Mesendoderm (in vitro differentiated cells): ENCODE measurements around the gene SYCN.

ENCODE experiments used
- DNase-seq: peaks from one replicate; pipeline ENCODE4 v3.0.0; 2013
- H2AK5ac ChIP-seq: 2 replicates; pipeline ENCODE4 v1.6.1; 2013; ENCODE audit warnings: low read length, inconsistent platforms
- H2BK120ac ChIP-seq: 2 replicates; pipeline ENCODE4 v1.6.1; 2013; ENCODE audit warnings: low read depth, mild to moderate bottlenecking, low read length, moderate library complexity, mixed read lengths
- H2BK15ac ChIP-seq: replicated peaks from 2 replicates; pipeline ENCODE4 v1.6.1; 2013; ENCODE audit warnings: low read depth, mild to moderate bottlenecking, moderate library complexity
- H2BK5ac ChIP-seq: 2 replicates; pipeline ENCODE4 v1.6.1; 2013; ENCODE audit warnings: low read length, inconsistent platforms
- H3K18ac ChIP-seq: 2 replicates; pipeline ENCODE4 v1.6.1; 2013; ENCODE audit warnings: mild to moderate bottlenecking, low read length, mixed read lengths
- H3K23ac ChIP-seq: one replicate; pipeline ENCODE4 v1.6.1; 2013; ENCODE audit warnings: low read length
- H3K27ac ChIP-seq: 2 replicates; pipeline ENCODE4 v1.5.1; 2013; ENCODE audit warnings: low read depth, mild to moderate bottlenecking, inconsistent platforms, low read length, moderate library complexity
- H3K27me3 ChIP-seq: 2 replicates; pipeline ENCODE4 v1.6.1; 2013; ENCODE audit warnings: low read length, control low read depth, mild to moderate bottlenecking, inconsistent platforms; ENCODE audit not compliant: insufficient read depth, poor library complexity
- H3K36me3 ChIP-seq: 2 replicates; pipeline ENCODE4 v1.6.1; 2013; ENCODE audit warnings: low read length, inconsistent platforms; ENCODE audit not compliant: control insufficient read depth, insufficient read depth
- H3K4ac ChIP-seq: one replicate; pipeline ENCODE4 v1.6.1; 2013; ENCODE audit warnings: low read depth, mild to moderate bottlenecking, low read length, moderate library complexity
- H3K4me1 ChIP-seq: 2 replicates; pipeline ENCODE4 v1.6.1; 2013; ENCODE audit warnings: low read depth, low read length, inconsistent platforms; ENCODE audit not compliant: control insufficient read depth
- H3K4me2 ChIP-seq: 2 replicates; pipeline ENCODE4 v1.6.1; 2013; ENCODE audit warnings: low read length
- H3K4me3 ChIP-seq: 2 replicates; pipeline ENCODE4 v1.5.1; 2013; ENCODE audit warnings: mild to moderate bottlenecking, low read length
- H3K56ac ChIP-seq: one replicate; pipeline ENCODE4 v1.6.1; 2013; ENCODE audit warnings: low read length
- H3K79me1 ChIP-seq: 2 replicates; pipeline ENCODE4 v1.6.1; 2013; ENCODE audit warnings: low read length, inconsistent platforms
- H3K79me2 ChIP-seq: 2 replicates; pipeline ENCODE4 v1.6.1; 2013; ENCODE audit warnings: mild to moderate bottlenecking, low read length; ENCODE audit not compliant: control insufficient read depth, insufficient read depth
- H3K9ac ChIP-seq: 2 replicates; pipeline ENCODE4 v1.6.1; 2013; ENCODE audit warnings: low read length, inconsistent platforms
- H4K5ac ChIP-seq: one replicate; pipeline ENCODE4 v1.6.1; 2013; ENCODE audit warnings: low read length
- H4K8ac ChIP-seq: one replicate; pipeline ENCODE4 v1.6.1; 2013; ENCODE audit warnings: low read depth, mild to moderate bottlenecking, control low read depth, low read length, moderate library complexity
- WGBS: extraction: QIAGEN DNeasy Blood & Tissue Kit; methylation state at CpG from one replicate; pipeline ENCODE4 v1.1.7; 2013; ENCODE audit warnings: low lambda C conversion rate, missing lambda C conversion rate; ENCODE audit not compliant: insufficient coverage; ENCODE audit errors: extremely low coverage; 5-methylcytosine and 5-hydroxymethylcytosine counted together

The SYCN gene

DNA sequence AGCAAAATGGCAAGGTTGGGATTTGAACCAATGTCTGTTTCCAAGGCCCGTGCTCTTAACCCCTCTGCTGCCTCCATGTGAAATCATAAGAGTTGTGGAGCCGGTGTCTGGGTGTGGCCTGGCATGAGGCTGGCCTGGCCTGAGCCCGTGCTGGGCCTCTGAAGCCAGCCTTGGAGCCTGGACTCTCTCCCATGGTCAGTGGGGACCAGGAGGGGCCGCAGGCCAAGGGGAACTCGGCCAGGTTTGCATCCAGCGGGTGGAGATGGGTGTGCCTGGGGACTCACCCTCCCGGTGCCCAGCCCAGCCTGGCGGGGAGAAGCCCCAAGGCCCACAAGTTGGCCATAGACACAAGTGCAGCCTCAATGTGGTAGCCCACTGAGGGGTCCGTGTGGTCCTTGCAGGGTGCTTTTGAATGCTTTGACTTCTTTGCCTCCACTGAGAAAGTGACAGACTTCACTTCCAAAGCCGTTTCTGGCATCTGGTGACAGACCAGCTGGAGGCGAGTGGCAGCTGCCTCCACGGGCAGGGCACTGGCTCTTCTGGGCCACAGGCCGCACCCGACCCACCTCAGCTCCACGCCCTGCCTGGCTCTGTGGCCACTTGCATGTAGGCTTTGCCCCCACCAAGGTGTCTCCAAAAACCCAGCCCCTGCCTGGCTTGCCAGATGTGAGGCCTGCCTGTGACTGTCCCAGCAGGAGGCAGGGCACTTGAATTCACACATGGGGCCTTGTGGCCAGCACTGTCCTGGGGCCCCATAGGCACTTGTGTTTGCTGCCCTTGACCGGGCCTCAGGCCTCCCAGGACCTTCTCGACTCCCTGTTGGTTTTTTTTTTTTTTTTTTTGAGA, 33.5 kb downstream of the SYCN start:
- no peak overlapping the region for H3K9ac ChIP-seq
- H2BK120ac ChIP-seq, result no peak overlapping the region
- no CpG with 5 or more reads among the region's 17 CpGs for WGBS
- H4K8ac ChIP-seq, result no peak overlapping the region
- H3K36me3 ChIP-seq, result no peaks in the 10 kb centered on the region
- DNase-seq, result no peak
- no peak overlapping the region for H3K18ac ChIP-seq
- H3K4ac ChIP-seq, result no peak overlapping the region
- H3K79me2 ChIP-seq, result no peaks in the 10 kb centered on the region
- peaks cover 2% of the 10 kb centered on the region for H3K79me1 ChIP-seq
- no peak overlapping the region for H2BK5ac ChIP-seq
- no peak overlapping the region for H3K23ac ChIP-seq
- no peak overlapping the region for H4K5ac ChIP-seq
- no peaks in the 10 kb centered on the region for H3K27me3 ChIP-seq
- H2AK5ac ChIP-seq, result no peak overlapping the region
- H3K4me1 ChIP-seq, result peaks cover 2% of the 10 kb centered on the region
- no peak overlapping the region for H3K4me3 ChIP-seq
- H2BK15ac ChIP-seq, result no peak overlapping the region
- H3K27ac ChIP-seq, result no peak overlapping the region
- H3K56ac ChIP-seq, result no peak overlapping the region
- no peak overlapping the region for H3K4me2 ChIP-seq

DNA sequence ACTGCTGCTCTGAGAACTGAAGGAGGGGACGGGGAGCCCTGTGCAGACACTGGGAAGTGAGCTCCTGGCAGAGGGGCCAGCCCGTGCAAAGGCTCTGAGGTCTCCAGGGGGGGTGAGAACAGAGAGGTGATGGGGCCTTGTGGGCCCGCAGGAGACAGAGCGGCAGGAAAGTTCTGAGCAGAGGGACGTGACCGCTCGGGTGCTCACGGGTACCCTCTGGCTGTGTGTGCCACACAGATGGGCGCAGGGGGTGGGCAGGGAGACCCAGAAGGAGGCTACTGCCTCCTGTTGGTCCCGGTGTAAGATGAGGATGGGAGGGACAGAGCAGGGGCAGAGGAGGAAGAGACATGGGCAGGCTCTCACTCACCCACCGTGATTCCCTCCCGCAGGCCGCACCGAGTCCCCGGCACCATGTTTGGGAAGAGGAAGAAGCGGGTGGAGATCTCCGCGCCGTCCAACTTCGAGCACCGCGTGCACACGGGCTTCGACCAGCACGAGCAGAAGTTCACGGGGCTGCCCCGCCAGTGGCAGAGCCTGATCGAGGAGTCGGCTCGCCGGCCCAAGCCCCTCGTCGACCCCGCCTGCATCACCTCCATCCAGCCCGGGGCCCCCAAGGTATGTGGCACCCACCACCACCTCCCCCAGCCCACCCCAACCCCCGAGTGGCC, 34.8 kb downstream of the SYCN start:
- Histone ChIP-seq H3K4me3 (no peak overlapping the region), H2BK15ac (no peak overlapping the region), H3K36me3 (no peaks in the 10 kb centered on the region), H3K79me1 (peaks cover 4% of the 10 kb centered on the region), H2BK5ac (no peak overlapping the region), H3K56ac (no peak overlapping the region), H4K8ac (no peak overlapping the region), H3K27ac (no peak overlapping the region), H3K9ac (no peak overlapping the region), H2BK120ac (no peak overlapping the region), H3K4ac (no peak overlapping the region), H3K27me3 (no peaks in the 10 kb centered on the region), H2AK5ac (no peak overlapping the region), H3K23ac (no peak overlapping the region), H3K4me2 (no peak overlapping the region), H4K5ac (no peak overlapping the region), H3K18ac (no peak overlapping the region), H3K4me1 (peaks cover 2% of the 10 kb centered on the region), H3K79me2 (no peaks in the 10 kb centered on the region)
- WGBS, result no CpG with 5 or more reads among the region's 36 CpGs
- DNase-seq, result no peak

DNA sequence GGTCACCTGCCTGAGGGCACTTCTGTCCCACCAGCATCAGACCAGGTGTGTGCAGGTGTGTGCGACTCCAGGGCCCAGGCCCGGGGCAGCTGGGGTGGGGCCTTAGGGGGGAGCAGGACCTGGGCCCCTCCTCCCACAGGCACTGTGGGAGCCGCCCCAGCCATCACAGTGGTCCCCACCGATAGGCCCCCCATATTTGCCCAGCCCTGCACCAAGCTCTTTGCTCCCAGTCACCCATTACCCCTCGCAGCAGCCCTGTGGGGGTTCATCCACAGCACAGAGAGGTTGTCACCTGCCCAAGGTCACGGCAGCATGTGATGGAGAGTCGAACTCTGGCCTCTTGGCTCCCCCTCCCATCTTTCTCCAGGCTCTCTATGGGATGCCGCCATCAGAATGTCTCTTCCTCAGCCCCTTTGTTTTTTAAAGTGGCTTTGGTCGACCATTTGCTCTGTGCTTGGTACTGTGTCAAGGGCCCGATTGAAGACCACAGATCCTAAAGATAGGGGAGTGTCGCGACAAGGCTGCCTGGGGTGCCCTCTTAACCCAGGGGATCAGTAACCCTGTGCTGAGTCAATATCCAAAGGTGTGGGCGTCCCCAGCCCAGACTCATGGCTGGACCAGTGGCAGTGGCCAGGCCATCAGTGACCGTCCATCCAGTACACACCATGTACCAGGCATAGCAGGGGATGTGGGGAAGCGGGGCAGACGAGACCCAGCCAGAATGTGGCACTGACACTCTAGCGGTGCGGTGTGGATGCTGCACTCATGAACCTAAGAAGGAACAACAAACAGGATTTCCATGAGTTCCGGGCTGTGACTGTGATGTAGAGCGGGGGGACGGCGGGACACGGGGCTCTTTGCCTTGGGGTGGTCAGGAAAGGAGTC, 35.6 kb downstream of the SYCN start:
- Histone ChIP-seq H4K8ac (no peak overlapping the region), H3K36me3 (no peaks in the 10 kb centered on the region), H3K56ac (no peak overlapping the region), H2AK5ac (no peak overlapping the region), H4K5ac (no peak overlapping the region), H3K4me1 (peaks cover 2% of the 10 kb centered on the region), H3K9ac (no peak overlapping the region), H2BK120ac (no peak overlapping the region), H3K4me3 (no peak overlapping the region), H3K27ac (no peak overlapping the region), H2BK15ac (no peak overlapping the region), H3K27me3 (no peaks in the 10 kb centered on the region), H3K23ac (no peak overlapping the region), H2BK5ac (no peak overlapping the region), H3K18ac (no peak overlapping the region), H3K79me2 (no peaks in the 10 kb centered on the region), H3K4ac (no peak overlapping the region), H3K4me2 (no peak overlapping the region), H3K79me1 (peaks cover 5% of the 10 kb centered on the region)
- WGBS, result no CpG with 5 or more reads among the region's 23 CpGs
- DNase-seq, result no peak

DNA sequence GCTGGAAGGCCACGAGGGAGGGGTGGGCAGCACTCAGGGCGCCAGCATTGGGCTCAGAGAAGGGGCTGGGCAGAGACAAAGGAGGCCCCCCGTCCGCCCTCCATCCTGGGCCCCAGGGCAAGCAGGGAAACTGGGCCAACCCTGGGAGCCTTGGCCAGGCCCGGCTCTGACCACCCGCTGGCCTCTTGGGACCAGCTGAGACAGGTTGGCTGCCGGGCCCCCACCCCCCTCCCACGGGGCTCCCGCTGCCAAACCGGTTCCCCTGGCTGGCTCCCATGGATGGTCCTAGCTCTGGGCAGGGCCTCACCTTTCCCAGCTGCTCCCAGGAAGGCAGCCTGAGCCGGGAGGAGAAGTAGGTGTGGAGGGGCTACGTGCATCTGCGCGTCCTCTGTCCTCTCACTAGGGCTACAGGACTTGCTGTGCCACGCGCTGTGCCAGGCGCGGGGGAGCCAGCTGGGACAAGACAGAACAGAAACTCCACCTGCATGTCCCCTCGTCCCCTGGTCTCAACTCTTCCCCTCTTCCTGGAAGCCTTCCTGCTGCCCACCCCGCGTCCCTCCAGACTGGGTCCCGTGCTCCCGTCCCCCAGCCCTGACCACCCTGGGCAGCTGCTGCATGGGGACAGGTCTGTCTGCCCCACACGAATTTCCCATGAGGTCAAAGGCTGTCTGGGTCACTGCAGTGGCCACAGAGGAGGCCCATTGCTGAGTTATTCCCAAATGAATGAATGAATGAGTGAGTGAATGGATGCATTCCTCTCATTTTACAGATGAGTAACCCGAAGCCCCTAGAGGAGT, 36.4 kb downstream of the SYCN start:
- H2BK15ac ChIP-seq, result no peak overlapping the region
- H4K8ac ChIP-seq, result no peak overlapping the region
- H2AK5ac ChIP-seq, result no peak overlapping the region
- no peaks in the 10 kb centered on the region for H3K36me3 ChIP-seq
- no peak overlapping the region for H4K5ac ChIP-seq
- no peaks in the 10 kb centered on the region for H3K79me2 ChIP-seq
- peak overlapping the region; percentile 25 for H3K56ac ChIP-seq
- no peak overlapping the region for H3K4ac ChIP-seq
- peaks cover 2% of the 10 kb centered on the region for H3K4me1 ChIP-seq
- WGBS, result no CpG with 5 or more reads among the region's 25 CpGs
- H3K27me3 ChIP-seq, result no peaks in the 10 kb centered on the region
- peak; percentile 26 for DNase-seq
- no peak overlapping the region for H3K4me2 ChIP-seq
- H3K4me3 ChIP-seq, result no peak overlapping the region
- H3K9ac ChIP-seq, result no peak overlapping the region
- no peak overlapping the region for H3K18ac ChIP-seq
- H3K27ac ChIP-seq, result no peak overlapping the region
- H2BK120ac ChIP-seq, result no peak overlapping the region
- H3K23ac ChIP-seq, result no peak overlapping the region
- peaks cover 7% of the 10 kb centered on the region for H3K79me1 ChIP-seq
- no peak overlapping the region for H2BK5ac ChIP-seq

DNA sequence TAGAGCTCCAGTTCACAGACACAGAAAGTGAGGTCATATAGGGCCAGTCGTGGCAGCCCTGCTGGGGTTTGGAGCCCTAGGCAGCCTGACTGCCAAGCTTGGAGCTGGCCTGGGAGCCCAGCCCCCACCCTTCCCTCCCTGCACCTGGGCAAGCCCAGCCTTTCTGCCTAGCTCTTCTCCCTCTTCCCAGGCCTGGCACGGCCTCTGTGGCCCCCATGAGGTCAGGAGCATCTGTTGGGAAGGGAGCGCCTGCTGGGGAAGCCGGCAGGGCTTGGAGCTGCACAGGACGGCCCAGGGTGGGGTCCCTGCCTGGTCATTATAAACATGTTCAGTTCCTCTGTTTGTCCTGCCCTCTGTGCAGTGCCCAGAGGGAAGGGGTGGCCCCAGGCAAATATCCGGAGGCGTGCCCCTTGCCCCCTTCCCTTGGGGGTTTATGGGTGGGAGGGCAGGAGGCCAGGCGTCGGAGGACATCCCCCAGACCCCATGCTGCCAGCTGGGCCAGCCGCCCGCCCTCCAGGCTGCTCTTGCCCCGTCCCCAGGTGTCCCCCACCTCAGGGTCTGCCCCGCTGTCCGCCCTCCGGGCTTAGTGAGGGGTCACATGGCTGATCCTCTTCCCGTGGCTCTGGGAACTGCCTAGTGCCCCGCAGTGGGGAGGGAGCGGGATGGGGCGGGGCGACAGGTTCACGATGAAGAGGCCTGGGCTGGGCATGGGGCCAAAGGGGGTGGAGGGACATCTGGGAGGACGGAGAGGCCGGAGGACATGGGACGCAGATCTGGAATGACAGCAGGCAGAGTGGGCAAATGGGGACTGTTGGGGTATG, 37.3 kb downstream of the SYCN start:
- Histone ChIP-seq H4K5ac (no peak overlapping the region), H4K8ac (no peak overlapping the region), H3K79me2 (no peaks in the 10 kb centered on the region), H3K4me2 (no peak overlapping the region), H3K79me1 (peaks cover 9% of the 10 kb centered on the region), H3K9ac (no peak overlapping the region), H2BK15ac (no peak overlapping the region), H3K27me3 (no peaks in the 10 kb centered on the region), H3K56ac (peak overlapping the region; percentile 25), H3K4ac (no peak overlapping the region), H2AK5ac (no peak overlapping the region), H3K18ac (no peak overlapping the region), H3K4me1 (peaks cover 2% of the 10 kb centered on the region), H3K23ac (no peak overlapping the region), H3K36me3 (no peaks in the 10 kb centered on the region), H3K4me3 (no peak overlapping the region), H3K27ac (no peak overlapping the region), H2BK120ac (no peak overlapping the region), H2BK5ac (no peak overlapping the region)
- no peak for DNase-seq
- no CpG with 5 or more reads among the region's 24 CpGs for WGBS
